Esophagus squamous epithelium (tissue), 4 donors: ENCODE results near the gene MOK.

Source experiments
- POLR2A ChIP-seq, 4 donors: fragments of 450-650 bp; IDR thresholded peaks; one replicate each; pipeline ENCODE4 v1.6.1; 2017; ENCODE audit warnings: antibody characterized with exemption in 4 of 4, mild to moderate bottlenecking in 4 of 4, moderate library complexity in 3 of 4
- TF ChIP-seq, protein P1 (sequence below), 6 experiments: fragments of 450-650 bp in 4 of 6; fragments of 200-600 bp in 2 of 6; sonication (generic) in 2 of 6; IDR thresholded peaks; one replicate each; pipeline ENCODE4 v1.5.1; 2016 to 2019; ENCODE audit warnings: antibody characterized with exemption in 6 of 6, mild to moderate bottlenecking in 4 of 6, moderate library complexity in 4 of 6

GRCh38 chr14:102321456-102322422 lies 16.8 kb upstream of the MOK start:
- TF ChIP-seq POLR2A (IDR thresholded peaks at IDR 0.05): no peak
- TF ChIP-seq, protein P1, sequence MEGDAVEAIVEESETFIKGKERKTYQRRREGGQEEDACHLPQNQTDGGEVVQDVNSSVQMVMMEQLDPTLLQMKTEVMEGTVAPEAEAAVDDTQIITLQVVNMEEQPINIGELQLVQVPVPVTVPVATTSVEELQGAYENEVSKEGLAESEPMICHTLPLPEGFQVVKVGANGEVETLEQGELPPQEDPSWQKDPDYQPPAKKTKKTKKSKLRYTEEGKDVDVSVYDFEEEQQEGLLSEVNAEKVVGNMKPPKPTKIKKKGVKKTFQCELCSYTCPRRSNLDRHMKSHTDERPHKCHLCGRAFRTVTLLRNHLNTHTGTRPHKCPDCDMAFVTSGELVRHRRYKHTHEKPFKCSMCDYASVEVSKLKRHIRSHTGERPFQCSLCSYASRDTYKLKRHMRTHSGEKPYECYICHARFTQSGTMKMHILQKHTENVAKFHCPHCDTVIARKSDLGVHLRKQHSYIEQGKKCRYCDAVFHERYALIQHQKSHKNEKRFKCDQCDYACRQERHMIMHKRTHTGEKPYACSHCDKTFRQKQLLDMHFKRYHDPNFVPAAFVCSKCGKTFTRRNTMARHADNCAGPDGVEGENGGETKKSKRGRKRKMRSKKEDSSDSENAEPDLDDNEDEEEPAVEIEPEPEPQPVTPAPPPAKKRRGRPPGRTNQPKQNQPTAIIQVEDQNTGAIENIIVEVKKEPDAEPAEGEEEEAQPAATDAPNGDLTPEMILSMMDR (IDR thresholded peaks at IDR 0.05): no peak
